Hepatocyte (in vitro differentiated cells): ENCODE data around the gene C1orf115. TPM values are rescaled to one million over a fixed set of nuclear protein-coding genes. Genes with fewer than 3 reads are reported as not detected.

Experiments used
- DNase-seq: peaks from one replicate; pipeline ENCODE4 v3.0.0-alpha.2; 2016; ENCODE audit warnings: low spot score
- H2AFZ ChIP-seq: fragments of 200-600 bp; sonication (generic); 2 replicates; pipeline ENCODE4 v1.6.0; 2016; ENCODE audit warnings: antibody characterized with exemption, mild to moderate bottlenecking
- H3K27ac ChIP-seq: fragments of 200-600 bp; sonication (generic); 2 replicates; pipeline ENCODE4 v1.5.1; 2016; ENCODE audit warnings: mild to moderate bottlenecking
- H3K27me3 ChIP-seq: fragments of 200-600 bp; sonication (generic); 2 replicates; pipeline ENCODE4 v1.6.1; 2016
- H3K36me3 ChIP-seq: fragments of 200-600 bp; sonication (generic); replicated peaks from 2 replicates; pipeline ENCODE4 v1.5.1; 2016; ENCODE audit warnings: low read depth; ENCODE audit not compliant: insufficient read depth
- H3K4me1 ChIP-seq: fragments of 200-600 bp; sonication (generic); 2 replicates; pipeline ENCODE4 v1.5.1; 2016; ENCODE audit warnings: mild to moderate bottlenecking, moderate library complexity; ENCODE audit not compliant: insufficient read depth
- H3K4me2 ChIP-seq: fragments of 200-600 bp; sonication (generic); 2 replicates; pipeline ENCODE4 v1.6.0; 2016
- H3K4me3 ChIP-seq: fragments of 200-600 bp; sonication (generic); 2 replicates; pipeline ENCODE4 v1.5.1; 2016; ENCODE audit warnings: mild to moderate bottlenecking
- H3K79me2 ChIP-seq: fragments of 200-600 bp; sonication (generic); 2 replicates; pipeline ENCODE4 v1.6.0; 2017; ENCODE audit warnings: mild to moderate bottlenecking
- H3K9me2 ChIP-seq: fragments of 200-600 bp; sonication (generic); replicated peaks from 2 replicates; pipeline ENCODE4 v1.6.0; 2017; ENCODE audit warnings: mild to moderate bottlenecking; ENCODE audit not compliant: insufficient read depth
- H3K9me3 ChIP-seq: fragments of 200-600 bp; sonication (generic); 2 replicates; pipeline ENCODE4 v1.5.1; 2016; ENCODE audit warnings: low read depth, mild to moderate bottlenecking
- H4K20me1 ChIP-seq: fragments of 200-600 bp; sonication (generic); 2 replicates; pipeline ENCODE4 v1.6.0; 2016; ENCODE audit warnings: mild to moderate bottlenecking; ENCODE audit not compliant: insufficient read depth, poor library complexity, severe bottlenecking
- EZH2 ChIP-seq: fragments of 200-600 bp; sonication (generic); IDR thresholded peaks from 2 replicates; pipeline ENCODE4 v1.6.1; 2016; ENCODE audit warnings: antibody characterized with exemption, mild to moderate bottlenecking, borderline replicate concordance
- EZH2phosphoT487 ChIP-seq: fragments of 200-600 bp; sonication (generic); IDR thresholded peaks from one replicate; pipeline ENCODE4 v1.6.1; 2018; ENCODE audit warnings: antibody characterized with exemption, mild to moderate bottlenecking, low read depth, moderate library complexity; ENCODE audit not compliant: unreplicated experiment, severe bottlenecking
- WGBS: methylation state at CpG from one replicate; pipeline ENCODE4 v1.1.6; 2016; ENCODE audit warnings: low lambda C conversion rate; ENCODE audit errors: missing lambda C conversion rate; 5-methylcytosine and 5-hydroxymethylcytosine counted together
- polyA plus RNA-seq: library from polyadenylated mRNA; unstranded; fragments of >200 nt; fragmentation: Nextera tagmentation; extraction: Ambion mirVana; gene quantifications from 2 replicates; pipeline ENCODE4 v1.2.1, GENCODE V29; 2016
- total RNA-seq: library from RNA; depleted of rRNA; stranded (reverse); fragments of >200 nt; gene quantifications from 2 replicates; pipeline ENCODE4 v1.2.3, GENCODE V29; 2014
- TF ChIP-seq, protein P1 (sequence below): fragments of 200-600 bp; sonication (generic); IDR thresholded peaks from 2 replicates; pipeline ENCODE4 v1.5.1; 2016; ENCODE audit warnings: antibody characterized with exemption, mild to moderate bottlenecking; ENCODE audit not compliant: poor library complexity

The C1orf115 gene
- total and polyA plus RNA-seq, 2 experiments from 2014 or later = 42.3 to 49.2 TPM

DNA sequence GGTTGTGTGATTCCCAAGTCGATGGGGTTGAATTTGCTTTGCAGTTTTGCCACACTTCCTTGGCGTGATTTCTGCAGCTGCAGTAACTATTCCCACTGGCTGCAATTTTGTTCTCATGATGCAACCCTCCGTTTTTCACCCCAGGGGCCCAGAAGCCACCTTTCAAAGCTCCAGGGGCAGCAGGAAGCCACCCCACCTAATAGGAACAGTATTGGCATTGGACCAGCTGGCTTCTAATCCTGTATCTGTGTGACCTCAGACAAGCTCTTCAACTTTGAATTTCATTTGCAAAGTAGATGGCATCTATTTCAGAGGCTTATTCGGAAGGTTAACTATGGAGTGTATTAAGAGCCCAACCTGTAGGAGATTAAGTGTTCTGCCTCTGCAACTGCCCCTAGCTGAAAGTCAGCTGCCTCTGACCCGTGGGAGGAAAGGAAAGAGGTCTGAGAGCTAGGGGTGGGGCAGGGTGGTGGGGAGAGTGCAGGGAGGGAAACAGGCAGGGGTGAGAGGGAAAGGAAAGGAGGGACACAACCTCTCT is 12.6 kb downstream of the C1orf115 start:
- no peak overlapping the region for H3K27ac ChIP-seq
- H3K4me2 ChIP-seq = no peak overlapping the region
- no peaks in the 10 kb centered on the region for H4K20me1 ChIP-seq
- no peaks in the 10 kb centered on the region for H3K79me2 ChIP-seq
- no peaks in the 10 kb centered on the region for H3K36me3 ChIP-seq
- H3K4me1 ChIP-seq = no peaks in the 10 kb centered on the region
- no peaks in the 10 kb centered on the region for H3K9me3 ChIP-seq
- no peak for TF ChIP-seq EZH2
- TF ChIP-seq EZH2phosphoT487 = no peak
- TF ChIP-seq, protein P1, sequence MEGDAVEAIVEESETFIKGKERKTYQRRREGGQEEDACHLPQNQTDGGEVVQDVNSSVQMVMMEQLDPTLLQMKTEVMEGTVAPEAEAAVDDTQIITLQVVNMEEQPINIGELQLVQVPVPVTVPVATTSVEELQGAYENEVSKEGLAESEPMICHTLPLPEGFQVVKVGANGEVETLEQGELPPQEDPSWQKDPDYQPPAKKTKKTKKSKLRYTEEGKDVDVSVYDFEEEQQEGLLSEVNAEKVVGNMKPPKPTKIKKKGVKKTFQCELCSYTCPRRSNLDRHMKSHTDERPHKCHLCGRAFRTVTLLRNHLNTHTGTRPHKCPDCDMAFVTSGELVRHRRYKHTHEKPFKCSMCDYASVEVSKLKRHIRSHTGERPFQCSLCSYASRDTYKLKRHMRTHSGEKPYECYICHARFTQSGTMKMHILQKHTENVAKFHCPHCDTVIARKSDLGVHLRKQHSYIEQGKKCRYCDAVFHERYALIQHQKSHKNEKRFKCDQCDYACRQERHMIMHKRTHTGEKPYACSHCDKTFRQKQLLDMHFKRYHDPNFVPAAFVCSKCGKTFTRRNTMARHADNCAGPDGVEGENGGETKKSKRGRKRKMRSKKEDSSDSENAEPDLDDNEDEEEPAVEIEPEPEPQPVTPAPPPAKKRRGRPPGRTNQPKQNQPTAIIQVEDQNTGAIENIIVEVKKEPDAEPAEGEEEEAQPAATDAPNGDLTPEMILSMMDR = no peak
- DNase-seq = no peak
- no peak overlapping the region for H3K4me3 ChIP-seq
- H3K27me3 ChIP-seq = no peaks in the 10 kb centered on the region
- WGBS = 63% methylated on average over 5 of the region's 5 CpGs
- no peak overlapping the region for H2AFZ ChIP-seq
- no peaks in the 10 kb centered on the region for H3K9me2 ChIP-seq

DNA sequence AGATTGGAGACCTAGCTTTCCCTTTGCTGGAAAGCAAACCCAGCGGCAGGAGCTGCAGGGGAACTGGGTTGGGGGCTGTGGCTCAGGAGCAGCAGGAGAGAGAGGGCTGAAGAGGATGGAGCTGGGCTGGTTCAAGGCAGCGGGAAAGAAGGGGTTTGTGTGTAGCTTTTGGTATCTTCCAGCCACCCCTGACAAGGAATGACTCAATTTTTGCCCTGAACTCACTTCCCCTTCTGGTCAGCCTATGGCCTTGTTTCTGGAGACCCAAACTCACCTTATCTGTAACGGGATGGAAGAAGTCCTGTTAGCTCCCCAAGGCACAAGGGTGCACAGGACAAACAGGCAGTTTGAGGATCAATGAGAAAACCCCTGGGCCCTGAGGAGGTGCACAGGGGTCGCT is 13.1 kb downstream of the C1orf115 start:
- no peaks in the 10 kb centered on the region for H3K4me1 ChIP-seq
- H3K27ac ChIP-seq = no peak overlapping the region
- H3K4me2 ChIP-seq = no peak overlapping the region
- H3K27me3 ChIP-seq = no peaks in the 10 kb centered on the region
- no peak overlapping the region for H2AFZ ChIP-seq
- no peaks in the 10 kb centered on the region for H3K36me3 ChIP-seq
- H3K9me2 ChIP-seq = no peaks in the 10 kb centered on the region
- no peaks in the 10 kb centered on the region for H4K20me1 ChIP-seq
- DNase-seq = no peak
- no peaks in the 10 kb centered on the region for H3K9me3 ChIP-seq
- H3K79me2 ChIP-seq = no peaks in the 10 kb centered on the region
- no peak overlapping the region for H3K4me3 ChIP-seq
- WGBS = 82% methylated on average over 4 of the region's 4 CpGs
- no peak for TF ChIP-seq EZH2phosphoT487
- no peak for TF ChIP-seq EZH2
- TF ChIP-seq, protein P1 = no peak

DNA sequence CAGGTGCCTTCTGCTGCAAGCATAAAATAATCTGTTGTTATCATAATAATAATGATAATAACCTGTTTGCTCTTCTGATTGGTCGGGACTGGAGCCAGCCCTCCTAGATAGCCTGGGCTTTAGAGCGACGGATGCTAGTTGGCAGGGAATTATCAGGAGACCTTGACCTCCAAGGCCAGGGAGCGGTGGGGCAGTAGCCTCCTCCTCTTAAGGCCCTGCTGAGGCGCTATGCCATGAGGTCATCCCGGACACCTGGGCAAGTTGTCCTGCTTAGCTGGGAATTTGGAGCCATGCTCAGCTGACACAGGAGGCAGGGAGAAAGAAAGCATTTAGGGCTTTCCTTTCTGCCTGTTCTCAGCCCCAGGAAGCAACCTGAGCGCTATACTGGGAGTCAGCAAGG is 15.6 kb downstream of the C1orf115 start:
- 80% methylated on average over 7 of the region's 7 CpGs for WGBS
- Histone ChIP-seq H3K4me1 (no peaks in the 10 kb centered on the region), H3K4me2 (no peak overlapping the region), H2AFZ (no peak overlapping the region), H3K9me3 (no peaks in the 10 kb centered on the region), H3K79me2 (no peaks in the 10 kb centered on the region), H3K9me2 (no peaks in the 10 kb centered on the region), H3K27ac (no peak overlapping the region), H3K36me3 (no peaks in the 10 kb centered on the region), H3K4me3 (no peak overlapping the region), H4K20me1 (no peaks in the 10 kb centered on the region), H3K27me3 (no peaks in the 10 kb centered on the region)
- TF ChIP-seq EZH2 = no peak
- TF ChIP-seq, protein P1 = no peak
- no peak for TF ChIP-seq EZH2phosphoT487
- DNase-seq = no peak
